Measurements from ENCODE around the gene FARP2.
"Not testable (repeated sequence)": the region's sequence is repeated elsewhere in the genome, so short reads cannot be mapped to it uniquely, and the experiment has no call there.

Gene FARP2

DNA sequence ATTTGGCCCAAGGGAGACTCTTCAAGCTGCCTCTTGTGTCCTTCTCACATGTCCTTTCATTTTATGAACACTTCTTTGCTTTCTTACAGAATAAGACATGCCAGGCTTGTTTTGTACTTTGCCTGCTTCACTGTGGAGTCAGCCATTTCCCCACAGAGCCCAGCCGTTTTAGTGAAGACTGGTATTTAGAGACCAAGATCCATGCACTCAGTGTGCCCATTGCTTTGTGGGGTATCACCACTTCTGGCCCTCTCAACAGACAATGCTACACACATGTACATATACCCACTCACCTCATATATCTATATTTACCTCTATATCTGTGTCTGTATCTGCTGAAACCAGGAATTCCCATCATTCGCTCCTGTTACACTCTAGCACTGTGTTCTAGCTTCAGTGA lies 74.1 kb downstream of the FARP2 start:
- H3K4me3 ChIP-seq (ENCODE audit: low read length): no peak overlapping the region
- TF ChIP-seq ZNF274 (IDR thresholded peaks at IDR 0.05; ENCODE audit: low read depth, low read length): no peak

GRCh38 chr2:241432824-241433448 lies 76.9 kb downstream of the FARP2 start:
- no peak overlapping the region for H3K4me3 ChIP-seq (ENCODE audit: low read length)
- TF ChIP-seq ZNF274 (IDR thresholded peaks at IDR 0.05; ENCODE audit: low read depth, low read length): no peak

GRCh38 chr2:241437179-241437578 lies 81.1 kb downstream of the FARP2 start:
- H3K4me3 ChIP-seq (ENCODE audit: low read length): no peak overlapping the region

GRCh38 chr2:241441492-241441891 lies 85.4 kb downstream of the FARP2 start:
- no peak overlapping the region for H3K4me3 ChIP-seq (ENCODE audit: low read length)
- no peak for TF ChIP-seq ZNF274 (IDR thresholded peaks at IDR 0.05; ENCODE audit: low read depth, low read length)

More at GRCh38 chr2:241437179-241437578, 81.1 kb downstream of the FARP2 start:
- TF ChIP-seq ZNF274 (IDR thresholded peaks at IDR 0.05; ENCODE audit: low read depth, low read length): no peak

DNA sequence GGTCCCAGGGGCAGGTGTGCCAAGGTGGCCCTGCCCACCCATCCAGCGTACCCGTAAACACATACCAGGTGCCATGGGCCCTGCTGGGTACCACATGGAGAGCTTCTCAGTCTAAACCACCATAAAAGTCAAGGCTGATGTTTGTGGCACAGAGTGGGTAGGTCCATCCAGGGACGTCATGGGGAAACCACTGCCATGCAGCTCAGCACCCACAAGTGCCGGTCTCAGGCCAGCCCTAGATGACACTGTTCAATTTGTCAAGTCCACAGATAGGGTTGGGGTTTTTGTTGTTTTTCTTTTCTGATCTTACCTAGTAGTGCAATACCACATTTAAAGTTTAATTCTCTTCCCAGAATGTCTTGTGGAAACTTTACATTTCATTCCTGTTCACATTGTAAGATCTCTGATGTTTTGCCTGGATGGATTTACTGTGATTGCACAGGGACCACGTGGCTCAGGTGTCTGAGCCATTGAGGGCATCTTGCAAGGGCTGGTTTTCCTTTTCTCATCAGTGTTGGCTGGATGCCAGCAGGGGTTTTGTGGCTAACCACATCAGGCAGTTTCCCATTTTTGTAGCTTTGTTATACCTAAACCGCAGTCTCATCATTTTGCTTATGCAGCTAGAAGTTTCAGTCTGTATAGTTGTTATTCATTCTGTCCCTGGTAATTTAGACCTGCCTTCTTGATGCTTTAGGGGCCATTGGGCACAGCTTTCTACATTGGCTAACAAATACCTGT lies 87.6 kb downstream of the FARP2 start:
- no peak for TF ChIP-seq ZNF274 (IDR thresholded peaks at IDR 0.05; ENCODE audit: low read depth, low read length)
- H3K4me3 ChIP-seq (ENCODE audit: low read length): no peak overlapping the region

DNA sequence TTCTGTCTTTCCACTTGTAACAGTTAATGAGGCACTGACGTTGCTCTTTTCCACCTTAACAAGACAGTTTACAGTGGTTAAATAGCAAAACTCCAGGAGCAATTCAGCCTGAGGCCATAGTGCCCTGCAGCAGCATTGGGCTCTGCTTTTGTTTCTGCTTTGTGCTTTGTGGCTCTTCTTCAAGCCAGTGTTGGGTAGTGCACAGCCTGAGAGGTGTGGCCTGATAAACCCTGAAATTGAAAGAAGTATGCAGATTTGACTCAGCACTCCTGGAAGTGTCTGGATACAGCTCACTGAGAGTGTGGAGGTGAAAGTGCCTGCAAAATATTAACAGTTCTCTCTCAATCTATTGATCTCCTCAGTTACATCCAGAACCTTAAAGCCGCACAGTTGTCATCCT lies 89.3 kb downstream of the FARP2 start:
- H3K4me3 ChIP-seq (ENCODE audit: low read length): no peak overlapping the region
- TF ChIP-seq ZNF274 (IDR thresholded peaks at IDR 0.05; ENCODE audit: low read depth, low read length): no peak

GRCh38 chr2:241450092-241450491 lies 94.0 kb downstream of the FARP2 start:
- not testable (repeated sequence) for H3K4me3 ChIP-seq (ENCODE audit: low read length)

GRCh38 chr2:241451840-241452506 lies 95.9 kb downstream of the FARP2 start:
- TF ChIP-seq ZNF274 (IDR thresholded peaks at IDR 0.05; ENCODE audit: low read depth, low read length): no peak
- H3K4me3 ChIP-seq (ENCODE audit: low read length): no peak overlapping the region

DNA sequence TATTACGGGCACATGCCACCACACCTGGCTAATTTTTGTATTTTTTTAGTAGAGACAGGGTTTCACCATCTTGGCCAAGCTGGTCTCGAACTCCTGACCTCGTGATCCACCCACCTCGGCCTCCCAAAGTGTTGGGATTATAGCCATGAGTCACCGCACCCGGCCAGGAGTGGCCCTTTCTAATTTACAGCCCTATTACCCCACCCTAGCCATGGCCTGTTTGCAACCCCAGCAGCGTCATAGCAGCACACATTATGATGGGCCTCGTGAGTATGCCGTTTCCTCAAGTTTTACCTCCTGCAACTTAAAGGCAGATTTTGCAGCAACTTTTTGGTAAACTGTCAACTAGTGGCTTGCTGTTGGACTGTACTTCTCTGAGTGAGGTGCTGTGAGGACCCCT lies 97.8 kb downstream of the FARP2 start:
- H3K4me3 ChIP-seq (ENCODE audit: low read length): not testable (repeated sequence)

GRCh38 chr2:241454837-241455485 lies 98.9 kb downstream of the FARP2 start:
- H3K4me3 ChIP-seq (ENCODE audit: low read length): no peak overlapping the region
- no peak for TF ChIP-seq ZNF274 (IDR thresholded peaks at IDR 0.05; ENCODE audit: low read depth, low read length)

DNA sequence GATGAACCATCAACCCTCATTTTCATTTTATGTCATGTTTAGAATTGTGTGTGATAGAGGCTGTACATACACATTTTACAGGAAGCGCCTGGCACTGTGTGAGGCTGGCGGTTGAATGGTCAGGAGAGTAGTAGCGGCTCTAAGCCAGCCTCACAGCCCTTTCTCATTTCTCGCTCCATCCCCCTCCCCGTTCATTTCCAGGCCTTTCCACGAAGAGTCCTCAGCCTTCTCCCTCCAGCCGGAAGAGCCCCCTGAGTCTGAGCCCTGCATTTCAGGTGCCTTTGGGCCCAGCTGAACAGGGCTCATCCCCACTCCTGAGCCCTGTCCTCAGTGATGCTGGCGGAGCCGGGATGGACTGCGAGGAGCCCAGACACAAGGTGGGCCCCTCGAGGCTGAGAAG lies 100.5 kb downstream of the FARP2 start:
- no peak overlapping the region for H3K4me3 ChIP-seq (ENCODE audit: low read length)

DNA sequence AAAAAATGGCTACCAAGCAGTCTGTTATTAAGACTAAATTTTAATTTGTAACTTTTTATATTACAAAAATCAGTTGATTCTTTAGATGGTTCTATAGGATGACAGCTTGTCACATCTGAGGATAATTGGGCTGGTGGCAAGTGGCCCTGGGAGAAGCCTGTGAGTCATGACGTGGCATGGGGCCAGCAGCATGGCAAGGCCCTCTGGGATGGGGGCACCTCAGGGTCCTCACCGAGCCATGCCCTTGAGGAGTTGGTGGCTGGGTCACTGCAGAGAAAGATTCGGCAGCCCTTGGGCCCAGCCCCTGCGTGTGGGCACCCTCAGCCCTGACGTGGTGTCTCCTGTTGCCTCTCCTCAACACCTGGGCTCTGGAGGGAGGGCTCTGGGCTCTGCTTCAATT lies 102.6 kb downstream of the FARP2 start:
- TF ChIP-seq ZNF274 (IDR thresholded peaks at IDR 0.05; ENCODE audit: low read depth, low read length): no peak
- no peak overlapping the region for H3K4me3 ChIP-seq (ENCODE audit: low read length)

More for the DNA sequence above, 100.5 kb downstream of the FARP2 start:
- TF ChIP-seq ZNF274 (IDR thresholded peaks at IDR 0.05; ENCODE audit: low read depth, low read length): no peak

DNA sequence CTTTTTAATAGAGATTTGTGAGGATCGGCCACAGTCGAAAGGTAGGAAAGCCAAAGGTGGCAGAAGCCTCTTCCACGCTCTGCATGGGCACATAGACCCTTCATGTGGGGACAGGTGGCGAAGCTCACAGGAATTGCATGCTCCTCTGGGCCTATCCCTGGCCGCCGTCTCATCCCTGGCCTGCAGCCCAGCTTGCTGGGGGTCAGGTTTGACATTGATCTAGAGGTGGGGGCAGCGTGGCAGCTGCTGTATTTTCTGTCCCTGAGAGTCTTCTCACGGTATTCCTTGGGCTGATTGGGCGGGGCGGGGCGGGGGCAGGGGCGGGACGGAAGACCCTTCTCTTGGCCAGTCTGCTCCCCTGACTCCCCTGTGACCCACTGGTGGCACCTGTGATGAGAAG lies 103.4 kb downstream of the FARP2 start:
- TF ChIP-seq ZNF274 (IDR thresholded peaks at IDR 0.05; ENCODE audit: low read depth, low read length): no peak
- no peak overlapping the region for H3K4me3 ChIP-seq (ENCODE audit: low read length)

DNA sequence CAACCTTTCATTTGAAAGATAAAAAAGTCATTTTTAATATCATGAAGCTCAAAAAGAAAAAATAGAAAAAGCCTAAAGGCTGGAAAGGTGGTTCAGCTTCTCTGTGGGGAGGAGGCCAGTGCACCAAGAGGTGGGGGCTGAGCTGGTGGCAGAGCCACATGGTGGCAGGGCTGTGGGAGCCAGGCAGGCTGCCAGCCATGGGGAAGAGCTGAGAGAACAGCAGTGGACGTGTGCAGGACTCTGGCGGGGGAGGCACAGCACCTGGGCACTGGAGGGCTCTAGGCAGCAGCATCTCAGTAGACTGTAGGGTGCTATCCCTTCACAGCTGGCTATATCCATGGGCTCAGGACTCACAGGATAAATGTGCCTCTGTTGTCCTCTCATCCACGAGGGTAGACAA lies 104.5 kb downstream of the FARP2 start:
- no peak for TF ChIP-seq ZNF274 (IDR thresholded peaks at IDR 0.05; ENCODE audit: low read depth, low read length)
- no peak overlapping the region for H3K4me3 ChIP-seq (ENCODE audit: low read length)

All from GM08714 (cell line).